ENCODE measurements around the gene ZNF865. TPM values are rescaled to one million over a fixed set of nuclear protein-coding genes. Genes with fewer than 3 reads are reported as not detected.
A peak's percentile ranks its signal among the peaks of the same experiment; 100 is the strongest.

The ZNF865 gene
- total and polyA plus RNA-seq, 7 donors: 11.1 to 40.4 (median 19.9) TPM

GRCh38 chr19:55635856-55636440, 30.5 kb downstream of the ZNF865 start:
- 49 to 65% (median 54%) methylated on average over 7 of the region's 7 CpGs for WGBS, 3 donors
- DNase-seq (no peak), ATAC-seq (no peak)
- no peaks in the 10 kb centered on the region for H3K36me3 ChIP-seq (ENCODE audit: insufficient read depth in 1 of 2, low read depth in 1 of 2)
- no peaks in the 10 kb centered on the region for H3K9me3 ChIP-seq
- peak overlapping the region; percentile 99 for H3K27ac ChIP-seq
- no peaks in the 10 kb centered on the region for H3K27me3 ChIP-seq (ENCODE audit: insufficient read depth in 3 of 3, low read length in 2 of 3)
- intact Hi-C loops (cut with DNase I): no loop called here
- H3K4me1 ChIP-seq: peaks cover 39% of the 10 kb centered on the region
- TF ChIP-seq CTCF (IDR thresholded peaks at IDR 0.05): no peak
- H3K4me3 ChIP-seq: peak overlapping the region; percentile 92

GRCh38 chr19:55636723-55637122, 31.3 kb downstream of the ZNF865 start:
- no peak overlapping the region for H3K4me3 ChIP-seq
- H3K4me1 ChIP-seq: peaks cover 39% of the 10 kb centered on the region
- WGBS, 3 donors: 76 to 85% (median 79%) methylated on average over 4 of the region's 4 CpGs
- DNase-seq: peak in 1 of 2 donors; percentile 8
- no peaks in the 10 kb centered on the region for H3K36me3 ChIP-seq (ENCODE audit: insufficient read depth in 1 of 2, low read depth in 1 of 2)
- ATAC-seq: no peak
- H3K27ac ChIP-seq: no peak overlapping the region
- no peaks in the 10 kb centered on the region for H3K27me3 ChIP-seq (ENCODE audit: insufficient read depth in 3 of 3, low read length in 2 of 3)
- H3K9me3 ChIP-seq: no peaks in the 10 kb centered on the region
- no peak for TF ChIP-seq CTCF (IDR thresholded peaks at IDR 0.05)
- intact Hi-C loops (cut with DNase I): no loop called here

- ATAC-seq (no peak), DNase-seq (no peak)
- 66 to 71% (median 67%) methylated on average over 11 of the region's 11 CpGs for WGBS, 3 donors
- Histone ChIP-seq H3K27ac (no peak overlapping the region), H3K4me3 (peak overlapping the region; percentile 7), H3K27me3 (ENCODE audit: insufficient read depth in 3 of 3, low read length in 2 of 3) (no peaks in the 10 kb centered on the region), H3K9me3 (no peaks in the 10 kb centered on the region), H3K4me1 (peaks cover 46% of the 10 kb centered on the region), H3K36me3 (ENCODE audit: insufficient read depth in 1 of 2, low read depth in 1 of 2) (no peaks in the 10 kb centered on the region)
- no peak for TF ChIP-seq CTCF (IDR thresholded peaks at IDR 0.05)
- intact Hi-C loops (cut with DNase I): no loop called here
Observed at GRCh38 chr19:55637534-55637933, 32.1 kb downstream of the ZNF865 start.

GRCh38 chr19:55638864-55639359, 33.5 kb downstream of the ZNF865 start:
- DNase-seq: peak; percentile 60 to 70
- H3K27ac ChIP-seq: peak overlapping the region; percentile 79

More at GRCh38 chr19:55638864-55639359, 33.5 kb downstream of the ZNF865 start:
- H3K36me3 ChIP-seq (ENCODE audit: insufficient read depth in 1 of 2, low read depth in 1 of 2): no peaks in the 10 kb centered on the region
- H3K9me3 ChIP-seq: no peaks in the 10 kb centered on the region
- peak; percentile 39 for TF ChIP-seq CTCF (IDR thresholded peaks at IDR 0.05)
- no peak for ATAC-seq
- WGBS, 3 donors: 77 to 83% (median 79%) methylated on average over 6 of the region's 6 CpGs
- H3K4me3 ChIP-seq: peak overlapping the region; percentile 87
- no peaks in the 10 kb centered on the region for H3K27me3 ChIP-seq (ENCODE audit: insufficient read depth in 3 of 3, low read length in 2 of 3)
- intact Hi-C loops (cut with DNase I): no loop called here
- peaks cover 53% of the 10 kb centered on the region for H3K4me1 ChIP-seq
